GM18867 (cell line): ENCODE results near the gene SLC22A1.
"Not testable (repeated sequence)": the region's sequence is repeated elsewhere in the genome, so short reads cannot be mapped to it uniquely, and the experiment has no call there.

Experiments
- ATAC-seq: cut with Tn5 transposase; IDR thresholded peaks from one replicate; pipeline ENCODE4 v1.9.1; 2021; ENCODE audit warnings: mild to moderate bottlenecking, moderate library complexity; ENCODE audit not compliant: unreplicated experiment

The SLC22A1 gene

GRCh38 chr6:160137130-160137988 is 15.7 kb downstream of the SLC22A1 start:
- no peak for ATAC-seq

DNA sequence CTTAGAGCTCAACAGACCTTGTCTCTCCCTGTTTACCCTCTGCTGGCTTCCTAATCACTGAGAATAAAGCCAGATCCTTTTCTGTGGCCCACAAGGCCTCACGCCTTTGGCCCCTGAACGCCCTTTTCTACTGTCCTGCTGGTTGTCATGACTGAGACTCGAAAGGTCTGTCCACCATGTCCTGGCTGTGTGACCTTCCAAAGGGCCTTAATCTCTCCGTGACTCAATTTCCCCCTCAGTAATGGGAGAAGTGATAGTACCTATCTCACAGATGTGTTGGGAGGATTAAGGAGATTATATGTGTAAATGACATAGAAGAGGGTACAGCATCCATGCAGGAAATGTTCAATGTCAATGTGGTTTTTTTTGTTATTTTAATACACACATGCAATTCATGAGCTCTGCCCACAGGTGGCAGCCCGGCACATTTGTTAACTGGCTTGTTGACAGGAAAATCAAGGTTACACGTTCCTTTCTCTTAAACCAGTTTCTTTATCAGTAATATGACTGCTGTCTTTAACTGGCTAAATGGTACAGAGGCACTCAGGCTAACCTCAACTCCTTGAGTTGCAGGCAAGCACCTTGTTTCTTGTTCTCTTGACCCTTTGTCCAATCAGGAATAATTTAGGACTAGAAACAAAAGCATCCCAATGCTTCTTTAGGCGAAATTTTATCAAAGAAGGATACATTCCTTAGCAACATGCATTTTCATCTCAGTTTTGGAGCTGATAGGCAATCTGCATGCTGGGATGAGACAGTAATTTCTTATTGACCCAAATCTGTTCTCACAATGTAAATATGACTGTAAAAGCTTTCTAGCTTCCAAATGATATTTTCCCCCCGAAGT is 16.6 kb downstream of the SLC22A1 start:
- ATAC-seq = peak; percentile 69

GRCh38 chr6:160138839-160139419 is 17.3 kb downstream of the SLC22A1 start:
- ATAC-seq = no peak

DNA sequence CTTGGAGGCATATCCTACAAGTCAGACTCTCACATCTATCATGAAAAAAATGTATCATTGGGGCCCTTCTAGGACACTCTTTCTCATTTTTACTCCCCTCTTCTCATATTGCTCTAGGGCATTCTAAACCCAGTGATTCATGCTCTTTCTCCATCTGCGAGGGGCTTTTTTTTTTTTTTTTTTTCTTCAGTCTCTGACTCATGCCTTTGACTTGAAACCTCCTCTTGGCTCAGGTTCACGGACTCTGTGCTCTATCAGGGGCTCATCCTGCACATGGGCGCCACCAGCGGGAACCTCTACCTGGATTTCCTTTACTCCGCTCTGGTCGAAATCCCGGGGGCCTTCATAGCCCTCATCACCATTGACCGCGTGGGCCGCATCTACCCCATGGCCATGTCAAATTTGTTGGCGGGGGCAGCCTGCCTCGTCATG is 17.8 kb downstream of the SLC22A1 start:
- no peak for ATAC-seq

GRCh38 chr6:160140493-160140892 is 18.9 kb downstream of the SLC22A1 start:
- ATAC-seq = not testable (repeated sequence)

- no peak for ATAC-seq
Measured at GRCh38 chr6:160141001-160141726, 19.5 kb downstream of the SLC22A1 start.

- ATAC-seq = no peak
Measured at GRCh38 chr6:160142115-160142715, 20.6 kb downstream of the SLC22A1 start.

DNA sequence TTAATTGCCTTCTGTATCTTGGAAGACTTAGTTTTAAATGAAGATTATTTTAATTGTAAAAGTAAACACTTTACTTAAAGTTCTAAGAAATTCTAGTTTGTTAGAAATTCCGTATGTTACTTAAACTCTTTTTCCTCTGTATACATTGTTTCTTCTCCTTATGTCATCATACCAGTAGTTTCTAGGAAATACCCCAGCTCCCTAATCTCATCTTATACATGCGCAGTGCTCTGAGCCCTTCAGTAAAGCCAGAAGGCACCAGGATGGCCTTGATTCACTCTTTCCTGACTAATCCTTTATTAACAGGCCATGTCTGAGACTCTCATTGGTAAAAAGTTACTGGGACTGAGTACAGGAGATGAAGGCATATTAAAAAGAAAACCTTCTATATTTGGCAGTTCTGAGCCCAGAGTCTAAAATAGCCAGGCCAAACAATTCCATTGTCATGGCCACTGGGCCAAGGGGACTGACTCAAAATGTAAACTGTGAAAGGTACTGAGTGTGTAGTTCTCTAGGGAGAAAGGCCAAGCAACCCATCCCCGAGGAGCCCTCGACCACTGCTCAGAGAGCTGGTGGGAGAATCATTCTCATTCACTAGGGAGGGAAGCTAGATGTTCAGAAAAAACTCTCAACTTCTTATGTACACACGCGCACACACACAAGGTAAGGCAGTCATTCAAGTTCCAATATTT is 25.0 kb downstream of the SLC22A1 start:
- ATAC-seq = no peak

GRCh38 chr6:160147146-160147536 is 25.5 kb downstream of the SLC22A1 start:
- no peak for ATAC-seq

GRCh38 chr6:160154471-160154870 is 32.9 kb downstream of the SLC22A1 start:
- no peak for ATAC-seq

DNA sequence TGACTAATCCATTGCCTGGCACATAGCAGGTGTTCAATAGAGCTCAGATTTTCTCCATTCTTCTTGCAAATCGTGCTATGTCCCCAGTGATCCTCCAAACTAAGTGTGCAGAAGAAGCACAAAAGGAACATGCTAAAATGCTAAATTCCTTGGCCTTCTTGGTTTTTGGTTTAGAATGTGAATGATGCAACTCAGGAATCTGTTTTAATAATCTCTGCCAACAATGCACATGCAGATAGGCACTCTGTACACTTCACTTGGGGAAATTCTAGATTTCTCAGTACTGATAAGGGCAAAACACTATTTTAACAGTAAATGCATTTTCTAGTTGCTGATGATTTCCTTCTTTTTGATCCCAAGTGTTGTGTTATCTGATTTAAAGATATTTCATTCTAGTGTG is 35.2 kb downstream of the SLC22A1 start:
- no peak for ATAC-seq

GRCh38 chr6:160160450-160160849 is 38.8 kb downstream of the SLC22A1 start:
- ATAC-seq = no peak

- no peak for ATAC-seq
Measured at GRCh38 chr6:160160929-160161646, 39.5 kb downstream of the SLC22A1 start.

DNA sequence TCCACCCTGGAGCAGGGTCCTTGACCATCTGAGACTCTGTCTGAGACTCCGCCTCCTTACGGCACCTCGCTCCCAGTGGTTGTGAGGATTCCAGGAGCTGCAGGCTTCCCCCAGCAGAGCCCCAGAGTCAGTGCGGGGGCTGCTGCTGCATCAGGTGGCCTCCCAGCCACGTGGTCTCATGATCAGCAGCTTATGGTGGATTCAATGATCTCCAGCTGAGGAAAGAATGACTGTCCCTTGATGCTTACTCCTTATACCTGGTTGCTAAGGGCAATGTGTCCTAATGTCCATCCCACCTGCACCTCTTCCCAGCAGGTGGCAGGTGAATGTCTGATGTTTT is 40.0 kb downstream of the SLC22A1 start:
- ATAC-seq = no peak

GRCh38 chr6:160162030-160162566 is 40.5 kb downstream of the SLC22A1 start:
- ATAC-seq = no peak

DNA sequence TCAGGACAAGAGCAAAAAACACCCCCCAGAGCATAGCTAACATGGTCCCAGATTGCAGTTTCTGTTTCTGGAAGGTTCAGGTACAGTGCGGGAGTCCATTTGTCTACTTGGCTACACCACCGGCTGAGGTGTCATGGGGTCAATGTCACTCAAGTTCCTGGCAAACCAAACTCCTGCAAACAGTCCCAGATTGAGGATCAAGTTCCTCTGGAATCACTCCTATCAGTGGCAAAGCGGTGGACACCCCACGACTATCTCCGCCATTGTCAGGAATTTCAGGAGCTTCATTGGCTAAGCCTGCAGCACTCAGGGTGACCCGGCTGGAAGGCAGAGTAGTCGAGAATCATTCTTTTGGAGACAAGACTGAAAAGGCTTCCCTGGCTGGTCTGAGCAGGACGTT is 41.8 kb downstream of the SLC22A1 start:
- ATAC-seq = no peak

DNA sequence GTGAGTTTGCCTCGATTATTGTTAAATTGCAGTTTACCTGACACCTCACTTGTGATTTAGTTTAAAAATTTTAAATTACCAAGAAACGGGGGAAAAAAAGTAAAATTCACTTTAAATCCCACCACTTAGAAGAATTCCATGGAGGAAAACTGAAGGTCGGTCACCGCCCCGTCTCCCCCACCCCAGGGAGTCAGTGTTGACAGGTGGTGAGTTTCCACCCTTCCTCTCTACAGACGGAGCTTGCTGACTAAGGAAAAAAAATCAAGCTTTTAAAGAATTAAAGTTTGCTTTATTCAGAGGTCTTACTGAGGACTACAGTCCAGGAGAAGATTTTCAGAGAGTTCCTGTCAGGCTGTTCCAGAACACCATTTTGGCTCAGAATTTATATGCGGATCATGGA is 42.3 kb downstream of the SLC22A1 start:
- ATAC-seq = no peak

GRCh38 chr6:160165928-160166327 is 44.3 kb downstream of the SLC22A1 start:
- ATAC-seq = not testable (repeated sequence)
